SK-N-SH treated with all-trans-retinoic acid at 6 μM for 48 hours (cell line): Measurements from ENCODE around the gene LENEP.

ENCODE experiments used
- ATAC-seq: fragments of 200-7000 bp; cut with Tn5 transposase; 3 replicates; pipeline ENCODE4 v1.9.1; 2020; ENCODE audit warnings: mild to moderate bottlenecking, moderate library complexity
- ARNTL ChIP-seq: fragments of 450-650 bp; formaldehyde crosslinking; IDR thresholded peaks from 2 replicates; pipeline ENCODE4 v1.5.0; 2020; ENCODE audit warnings: low read depth, mild to moderate bottlenecking, moderate library complexity, borderline replicate concordance
- BACH2 ChIP-seq: fragments of 250-450 bp; sonication (Bioruptor Pico); IDR thresholded peaks from 2 replicates; pipeline ENCODE4 v1.9.0; 2021; ENCODE audit warnings: mild to moderate bottlenecking, borderline replicate concordance
- CSDC2 ChIP-seq: fragments of 250-450 bp; sonication (Bioruptor Pico); IDR thresholded peaks from 2 replicates; pipeline ENCODE4 v1.5.0; 2020; ENCODE audit warnings: mild to moderate bottlenecking, moderate library complexity
- CSRNP3 ChIP-seq: fragments of 250-450 bp; sonication (Bioruptor Pico); IDR thresholded peaks from 2 replicates; pipeline ENCODE4 v1.5.1; 2021; ENCODE audit warnings: mild to moderate bottlenecking, moderate library complexity
- GLIS3 ChIP-seq: fragments of 250-450 bp; sonication (Bioruptor Pico); IDR thresholded peaks from 2 replicates; pipeline ENCODE4 v1.5.0; 2020; ENCODE audit warnings: mild to moderate bottlenecking, moderate library complexity
- ISL1 ChIP-seq: fragments of 250-450 bp; sonication (Bioruptor Pico); IDR thresholded peaks from 2 replicates; pipeline ENCODE4 v2.1.2; 2022; ENCODE audit warnings: mild to moderate bottlenecking, moderate library complexity
- OSR1 ChIP-seq: fragments of 250-450 bp; sonication (Bioruptor Pico); IDR thresholded peaks from 2 replicates; pipeline ENCODE4 v1.8.0; 2022; ENCODE audit warnings: moderate library complexity, mild to moderate bottlenecking, inconsistent platforms
- PATZ1 ChIP-seq: fragments of 250-450 bp; sonication (Bioruptor Pico); IDR thresholded peaks from 2 replicates; pipeline ENCODE4 v1.8.0; 2020; ENCODE audit warnings: mild to moderate bottlenecking, moderate library complexity, borderline replicate concordance
- POU6F1 ChIP-seq: fragments of 250-450 bp; sonication (Bioruptor Pico); IDR thresholded peaks from 2 replicates; pipeline ENCODE4 v1.8.0; 2021; ENCODE audit warnings: low read depth, mild to moderate bottlenecking, moderate library complexity, borderline replicate concordance
- PPARA ChIP-seq: fragments of 250-450 bp; sonication (Bioruptor Pico); IDR thresholded peaks from 2 replicates; pipeline ENCODE4 v1.5.0; 2020; ENCODE audit warnings: mild to moderate bottlenecking, borderline replicate concordance
- RARB ChIP-seq: fragments of 250-450 bp; sonication (Bioruptor Pico); IDR thresholded peaks from 2 replicates; pipeline ENCODE4 v1.8.0; 2021; ENCODE audit warnings: mild to moderate bottlenecking, moderate library complexity
- SNAI2 ChIP-seq: fragments of 250-450 bp; sonication (Bioruptor Pico); IDR thresholded peaks from 2 replicates; pipeline ENCODE4 v1.5.0; 2020; ENCODE audit warnings: mild to moderate bottlenecking, moderate library complexity
- TCF4 ChIP-seq: fragments of 250-450 bp; sonication (Bioruptor Pico); IDR thresholded peaks from 2 replicates; pipeline ENCODE4 v1.8.0; 2021; ENCODE audit warnings: mild to moderate bottlenecking, moderate library complexity, borderline replicate concordance
- TOX ChIP-seq: fragments of 250-450 bp; sonication (Bioruptor Pico); IDR thresholded peaks from 2 replicates; pipeline ENCODE4 v1.8.0; 2021; ENCODE audit warnings: mild to moderate bottlenecking, moderate library complexity, borderline replicate concordance
- TSHZ2 ChIP-seq: fragments of 250-450 bp; sonication (Bioruptor Pico); IDR thresholded peaks from 2 replicates; pipeline ENCODE4 v1.5.0; 2020; ENCODE audit warnings: mild to moderate bottlenecking, moderate library complexity
- ZC3H10 ChIP-seq: fragments of 250-450 bp; sonication (Bioruptor Pico); IDR thresholded peaks from 2 replicates; pipeline ENCODE4 v1.5.1; 2021; ENCODE audit warnings: mild to moderate bottlenecking, moderate library complexity
- ZFP3 ChIP-seq: fragments of 250-450 bp; sonication (Bioruptor Pico); IDR thresholded peaks from 2 replicates; pipeline ENCODE4 v1.5.0; 2020; ENCODE audit warnings: mild to moderate bottlenecking, moderate library complexity
- ZFP30 ChIP-seq: fragments of 450-650 bp; formaldehyde crosslinking; IDR thresholded peaks from 2 replicates; pipeline ENCODE4 v1.5.0; 2022; ENCODE audit warnings: mild to moderate bottlenecking, moderate library complexity
- ZNF70 ChIP-seq: fragments of 450-650 bp; formaldehyde crosslinking; IDR thresholded peaks from 2 replicates; pipeline ENCODE4 v1.5.0; 2020; ENCODE audit warnings: mild to moderate bottlenecking, moderate library complexity

Gene LENEP

GRCh38 chr1:155008015-155008941 is 14.9 kb downstream of the LENEP start (continued):
- TF ChIP-seq ZC3H10 (CRISPR knock-in tag): no peak
- TF ChIP-seq TOX (CRISPR knock-in tag): no peak
- TF ChIP-seq TSHZ2 (CRISPR knock-in tag): no peak

- no peak for ATAC-seq
- TF ChIP-seq ZFP30 (CRISPR knock-in tag) (no peak), PPARA (CRISPR knock-in tag) (no peak), POU6F1 (CRISPR knock-in tag) (no peak), ISL1 (no peak), PATZ1 (CRISPR knock-in tag) (no peak), CSRNP3 (CRISPR knock-in tag) (no peak), ARNTL (CRISPR knock-in tag) (no peak), TSHZ2 (CRISPR knock-in tag) (no peak), ZFP3 (no peak), ZNF70 (no peak), TCF4 (CRISPR knock-in tag) (no peak), SNAI2 (CRISPR knock-in tag) (no peak), ZC3H10 (CRISPR knock-in tag) (no peak), GLIS3 (CRISPR knock-in tag) (no peak)
Measured at GRCh38 chr1:155009221-155009711, 15.9 kb downstream of the LENEP start.

- no peak for TF ChIP-seq TCF4 (CRISPR knock-in tag)
- no peak for TF ChIP-seq OSR1 (CRISPR knock-in tag)
- no peak for TF ChIP-seq ARNTL (CRISPR knock-in tag)
- no peak for TF ChIP-seq CSDC2
- TF ChIP-seq CSRNP3 (CRISPR knock-in tag): no peak
- TF ChIP-seq RARB (CRISPR knock-in tag): no peak
- TF ChIP-seq BACH2 (CRISPR knock-in tag): no peak
- TF ChIP-seq GLIS3 (CRISPR knock-in tag): no peak
- TF ChIP-seq PPARA (CRISPR knock-in tag): no peak
- no peak for ATAC-seq
Measured at GRCh38 chr1:155009742-155010141, 16.4 kb downstream of the LENEP start.
